GM19395 (cell line): ENCODE results near the gene FMN1.

Experiments used
- ATAC-seq: cut with Tn5 transposase; IDR thresholded peaks from one replicate; pipeline ENCODE4 v1.9.1; 2021; ENCODE audit warnings: mild to moderate bottlenecking, moderate library complexity; ENCODE audit not compliant: unreplicated experiment

Gene FMN1, protein sequence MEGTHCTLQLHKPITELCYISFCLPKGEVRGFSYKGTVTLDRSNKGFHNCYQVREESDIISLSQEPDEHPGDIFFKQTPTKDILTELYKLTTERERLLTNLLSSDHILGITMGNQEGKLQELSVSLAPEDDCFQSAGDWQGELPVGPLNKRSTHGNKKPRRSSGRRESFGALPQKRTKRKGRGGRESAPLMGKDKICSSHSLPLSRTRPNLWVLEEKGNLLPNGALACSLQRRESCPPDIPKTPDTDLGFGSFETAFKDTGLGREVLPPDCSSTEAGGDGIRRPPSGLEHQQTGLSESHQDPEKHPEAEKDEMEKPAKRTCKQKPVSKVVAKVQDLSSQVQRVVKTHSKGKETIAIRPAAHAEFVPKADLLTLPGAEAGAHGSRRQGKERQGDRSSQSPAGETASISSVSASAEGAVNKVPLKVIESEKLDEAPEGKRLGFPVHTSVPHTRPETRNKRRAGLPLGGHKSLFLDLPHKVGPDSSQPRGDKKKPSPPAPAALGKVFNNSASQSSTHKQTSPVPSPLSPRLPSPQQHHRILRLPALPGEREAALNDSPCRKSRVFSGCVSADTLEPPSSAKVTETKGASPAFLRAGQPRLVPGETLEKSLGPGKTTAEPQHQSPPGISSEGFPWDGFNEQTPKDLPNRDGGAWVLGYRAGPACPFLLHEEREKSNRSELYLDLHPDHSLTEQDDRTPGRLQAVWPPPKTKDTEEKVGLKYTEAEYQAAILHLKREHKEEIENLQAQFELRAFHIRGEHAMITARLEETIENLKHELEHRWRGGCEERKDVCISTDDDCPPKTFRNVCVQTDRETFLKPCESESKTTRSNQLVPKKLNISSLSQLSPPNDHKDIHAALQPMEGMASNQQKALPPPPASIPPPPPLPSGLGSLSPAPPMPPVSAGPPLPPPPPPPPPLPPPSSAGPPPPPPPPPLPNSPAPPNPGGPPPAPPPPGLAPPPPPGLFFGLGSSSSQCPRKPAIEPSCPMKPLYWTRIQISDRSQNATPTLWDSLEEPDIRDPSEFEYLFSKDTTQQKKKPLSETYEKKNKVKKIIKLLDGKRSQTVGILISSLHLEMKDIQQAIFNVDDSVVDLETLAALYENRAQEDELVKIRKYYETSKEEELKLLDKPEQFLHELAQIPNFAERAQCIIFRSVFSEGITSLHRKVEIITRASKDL (N-terminal part only)

GRCh38 chr15:33194704-33195670 lies at the start of gene FMN1:
TSS of gene FMN1 (minus strand) at chr15:33194714. CDS start at chr15:33154914, 39,800 bp downstream.
- peak; percentile 95 for ATAC-seq

DNA sequence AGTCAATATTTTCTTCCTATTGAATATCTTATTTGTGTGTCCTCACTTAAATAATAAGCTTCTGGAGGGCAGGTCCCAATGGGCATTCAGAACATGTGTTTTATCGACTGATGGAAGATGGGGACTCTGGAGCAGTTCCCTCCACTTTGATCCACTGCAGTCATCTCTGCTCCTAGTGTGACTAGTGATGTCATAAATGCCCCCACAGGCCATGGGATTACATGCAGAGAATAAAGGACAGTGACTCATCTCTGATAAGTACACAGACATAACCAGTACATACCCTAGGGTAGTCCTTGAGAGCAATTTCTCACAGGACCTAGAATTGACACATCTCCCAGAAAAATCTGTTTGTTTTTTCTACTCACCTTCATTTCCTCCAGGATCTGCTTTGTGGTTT lies 49.4 kb upstream of the FMN1 start:
- no peak for ATAC-seq

DNA sequence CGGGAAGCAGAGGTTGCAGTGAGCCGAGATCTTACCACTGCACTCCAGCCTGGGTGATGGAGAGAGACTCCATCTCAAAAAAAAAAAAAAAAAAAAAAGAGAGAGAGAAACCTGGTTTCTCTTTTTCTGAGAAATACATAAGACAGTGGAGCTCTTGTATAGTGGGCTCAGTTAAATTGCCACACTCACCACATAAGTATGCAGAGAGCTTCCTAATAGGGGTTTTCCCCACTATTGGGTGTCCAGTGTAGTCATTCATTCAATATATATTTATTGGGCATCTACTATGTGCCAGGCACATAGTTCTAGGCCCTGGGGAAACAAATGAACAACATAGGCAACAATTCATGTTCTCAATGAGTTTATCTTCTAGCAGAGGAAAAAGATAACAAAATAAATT lies 48.9 kb upstream of the FMN1 start:
- no peak for ATAC-seq

GRCh38 chr15:33242669-33243191 lies 48.2 kb upstream of the FMN1 start:
- no peak for ATAC-seq

DNA sequence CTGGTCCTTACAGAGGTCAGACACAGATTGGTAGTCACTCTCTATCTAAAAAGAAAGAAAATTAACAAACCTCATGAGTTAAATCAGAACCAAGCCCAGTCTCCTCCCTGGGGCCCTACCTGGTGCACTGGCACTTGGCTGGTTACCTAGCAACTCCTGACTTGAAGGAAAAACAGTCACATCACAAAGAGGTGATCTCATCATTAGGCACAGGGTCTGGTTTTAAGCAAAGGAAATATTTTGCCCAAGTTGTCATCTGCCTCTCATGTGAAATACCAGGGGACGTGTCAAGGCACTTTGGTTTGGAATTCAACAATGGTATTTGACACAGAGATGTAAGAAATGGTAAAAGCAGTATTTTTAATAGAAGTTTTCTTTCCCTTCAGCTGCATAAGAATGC lies 47.7 kb upstream of the FMN1 start:
- ATAC-seq: no peak

GRCh38 chr15:33236841-33237509 lies 42.5 kb upstream of the FMN1 start:
- no peak for ATAC-seq

- ATAC-seq: no peak
Measured at GRCh38 chr15:33234020-33234461, 39.5 kb upstream of the FMN1 start.

DNA sequence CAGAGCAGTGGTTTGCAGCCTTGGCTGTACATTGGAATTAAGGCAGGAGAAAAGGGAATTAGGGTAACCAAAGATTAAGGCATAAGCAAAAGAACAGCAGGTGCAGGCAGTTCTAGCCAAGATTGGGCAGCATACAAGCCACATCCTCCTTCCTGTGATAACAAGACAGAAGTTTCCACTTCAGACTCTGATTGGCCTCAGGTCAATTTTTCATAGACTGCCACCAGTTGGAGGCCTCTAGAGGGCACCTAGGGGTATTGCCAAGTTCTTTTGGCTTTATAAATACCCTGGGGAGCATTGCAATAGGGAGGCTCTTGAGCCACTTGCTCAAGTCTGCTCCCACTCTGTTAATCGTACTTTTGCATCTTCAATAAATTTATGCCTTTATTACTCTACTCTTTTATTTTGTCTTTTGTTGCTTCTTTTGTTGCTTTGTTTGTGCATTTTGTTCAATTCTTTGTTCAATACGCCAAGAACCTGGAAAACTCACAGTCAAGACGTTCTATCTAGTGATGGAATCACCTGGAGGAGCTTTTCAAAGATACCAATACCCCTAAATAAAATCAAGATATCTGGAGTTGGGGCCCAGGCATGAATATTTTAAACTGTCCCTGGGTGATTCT lies 32.2 kb upstream of the FMN1 start:
- ATAC-seq: no peak

- no peak for ATAC-seq
Measured at GRCh38 chr15:33218071-33218491, 23.6 kb upstream of the FMN1 start.

DNA sequence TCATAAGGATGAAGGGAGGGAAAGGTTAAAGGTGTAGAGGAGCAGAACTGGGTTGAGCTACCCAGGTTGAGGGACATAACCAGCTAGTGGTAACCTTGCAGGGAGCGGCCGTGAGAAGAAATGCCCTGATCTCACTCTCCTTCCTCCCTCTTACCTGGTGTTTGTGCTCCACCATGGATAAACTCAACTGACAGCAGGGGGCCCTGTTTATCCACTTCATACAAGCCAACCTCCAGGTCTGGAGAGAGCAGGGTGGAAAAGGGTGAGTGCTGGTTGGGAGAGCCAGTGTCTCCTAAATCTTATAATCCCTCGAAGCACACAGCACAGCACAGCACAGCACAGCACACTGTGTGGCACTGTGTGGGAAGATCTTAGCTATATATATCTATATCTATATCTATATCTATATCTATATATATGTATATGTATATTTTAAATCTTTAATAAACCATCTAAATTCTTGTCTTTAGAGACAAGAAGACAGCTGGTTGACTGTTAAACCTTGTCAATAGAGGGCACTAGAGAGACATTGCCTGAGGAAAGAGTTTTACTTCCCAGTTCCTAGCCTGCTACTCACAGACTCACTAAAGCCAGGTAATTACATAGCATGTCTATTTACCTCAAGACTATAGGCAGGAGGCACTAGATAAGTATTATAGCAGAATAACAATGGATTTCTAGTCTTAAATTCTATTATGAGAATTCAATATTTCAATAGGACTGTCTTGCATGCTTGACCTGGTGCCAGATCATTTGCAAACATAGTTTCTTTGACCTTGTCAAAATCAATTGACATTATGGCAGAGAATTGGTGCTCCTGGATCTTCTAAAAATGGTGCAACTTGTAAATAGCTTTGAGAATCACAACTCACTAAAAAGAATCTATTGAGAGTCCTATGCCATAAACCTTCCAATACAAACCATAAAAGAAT lies 21.7 kb upstream of the FMN1 start:
- ATAC-seq: no peak

DNA sequence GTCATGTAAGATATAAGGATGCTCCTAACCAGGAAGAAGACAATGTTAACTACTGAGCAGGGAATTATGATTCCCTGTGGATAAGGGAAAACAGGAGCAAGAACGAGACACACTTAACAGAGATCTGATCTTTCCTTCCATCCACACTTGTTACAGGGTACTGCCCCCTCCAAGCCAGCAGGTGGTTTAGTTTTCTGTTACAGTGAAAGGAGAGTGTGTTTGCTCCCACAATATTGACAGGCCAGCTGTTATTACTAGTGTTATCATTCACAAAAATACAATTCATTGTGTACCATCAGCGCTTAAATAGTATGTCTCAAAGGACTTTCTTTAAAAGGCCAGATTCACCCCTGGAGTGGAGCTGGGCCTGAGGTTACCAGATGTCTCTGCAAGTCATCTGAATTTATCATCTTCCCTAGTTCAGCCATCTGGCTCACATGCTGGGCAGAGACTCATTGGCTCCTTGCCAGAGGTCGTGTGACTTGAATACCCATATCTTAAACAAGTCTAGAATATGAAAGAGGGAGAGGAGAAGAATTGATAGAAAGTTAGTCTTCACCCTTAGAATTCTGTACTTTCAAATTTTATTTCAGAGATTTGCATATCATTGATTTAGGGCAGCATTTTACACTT lies 16.8 kb upstream of the FMN1 start:
- no peak for ATAC-seq

DNA sequence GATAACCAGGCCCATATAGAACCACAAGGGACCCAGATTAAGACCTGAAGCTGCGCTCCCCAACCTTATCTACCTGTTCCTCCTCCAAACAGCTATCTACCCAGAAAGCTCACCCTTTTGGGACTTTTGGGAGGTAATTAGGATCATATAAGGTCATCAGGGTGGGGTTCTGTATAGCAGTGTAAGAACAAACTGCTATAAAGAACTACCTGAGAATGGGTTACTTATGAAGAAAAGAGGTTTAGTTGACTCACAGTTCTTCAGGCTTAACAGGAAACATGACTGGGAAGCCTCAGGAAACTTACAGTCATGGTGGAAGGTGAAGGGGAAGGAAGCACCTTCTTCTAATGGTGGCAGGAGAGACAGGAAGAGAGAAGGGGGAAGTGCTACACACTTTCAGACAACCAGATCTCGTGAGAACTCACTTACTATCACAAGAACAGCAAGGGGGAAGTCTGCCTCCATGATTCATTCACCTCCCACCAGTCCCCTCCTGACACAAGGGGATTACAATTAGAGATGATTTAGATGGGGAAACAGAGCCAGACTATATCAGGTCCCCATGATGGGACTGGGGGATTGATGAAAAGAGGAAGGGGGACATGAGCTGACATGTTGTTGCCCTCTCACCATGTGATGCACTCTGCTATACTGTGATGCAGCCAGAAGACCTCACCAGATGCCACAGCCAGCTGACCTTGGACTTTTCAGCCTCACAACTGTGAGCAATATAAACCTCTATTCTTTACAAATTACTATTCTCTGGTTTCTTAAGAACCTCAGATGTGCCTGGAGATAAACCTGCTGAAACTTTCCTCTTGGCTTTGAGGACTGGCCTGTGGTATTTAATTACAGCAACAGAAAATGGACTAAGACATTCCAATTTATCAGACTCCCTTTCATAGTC lies 15.3 kb upstream of the FMN1 start:
- ATAC-seq: no peak

- ATAC-seq: no peak
Measured at GRCh38 chr15:33207646-33208045, 13.1 kb upstream of the FMN1 start.

GRCh38 chr15:33206366-33206765 lies 11.9 kb upstream of the FMN1 start:
- ATAC-seq: no peak

GRCh38 chr15:33204926-33205325 lies 10.4 kb upstream of the FMN1 start:
- ATAC-seq: no peak

DNA sequence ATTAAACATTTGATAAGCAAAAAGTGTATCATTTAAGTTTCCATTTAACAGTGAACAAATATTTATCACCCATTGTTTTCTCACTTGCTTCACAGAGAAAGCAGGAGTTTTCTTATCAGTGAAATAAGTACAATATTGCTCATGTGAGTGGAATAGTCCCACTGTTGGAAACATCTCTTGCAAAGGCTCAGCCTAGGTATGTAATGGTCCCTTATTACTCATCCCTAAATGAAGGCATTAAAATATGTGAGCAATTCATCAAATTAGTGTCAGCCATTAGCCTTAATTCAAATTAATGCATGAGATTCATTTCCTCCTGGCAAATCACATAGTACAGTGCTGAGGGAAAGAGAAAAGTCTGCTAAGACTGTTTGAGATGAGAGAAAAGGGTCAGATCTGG lies 9.6 kb upstream of the FMN1 start:
- no peak for ATAC-seq
